CD4-positive, alpha-beta T cell treated with Interleukin-6 for 4 hours (primary cell): ENCODE data around the gene STIL.
"Not testable (repeated sequence)": the region's sequence is repeated elsewhere in the genome, so short reads cannot be mapped to it uniquely, and the experiment has no call there.

Source experiments
- DNase-seq: peaks from one replicate; pipeline ENCODE4 v3.0.0-alpha.2; 2020; ENCODE audit warnings: mixed read lengths

Gene STIL

GRCh38 chr1:47317841-47318240 lies 3.9 kb upstream of the STIL start:
- DNase-seq = no peak

GRCh38 chr1:47309427-47309826 lies 4.5 kb downstream of the STIL start:
- no peak for DNase-seq

DNA sequence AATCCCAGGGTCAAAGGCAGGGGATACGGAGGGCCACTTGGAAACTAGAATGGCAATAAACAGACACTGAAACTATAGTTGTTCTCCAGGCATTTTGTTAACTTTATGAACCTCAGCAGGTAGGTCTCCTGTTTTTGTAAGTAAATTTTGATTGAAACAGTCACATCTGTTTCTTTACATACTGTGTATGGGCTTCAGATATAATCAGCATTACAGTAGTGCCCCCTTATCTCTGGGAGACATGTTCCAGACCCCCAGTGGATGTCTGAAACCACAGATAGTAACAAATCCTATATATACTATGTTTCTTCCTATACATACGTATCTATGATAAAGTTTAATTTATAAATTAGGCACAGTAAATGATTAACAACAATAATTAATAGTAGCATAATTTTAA lies 11.5 kb downstream of the STIL start:
- DNase-seq = no peak

DNA sequence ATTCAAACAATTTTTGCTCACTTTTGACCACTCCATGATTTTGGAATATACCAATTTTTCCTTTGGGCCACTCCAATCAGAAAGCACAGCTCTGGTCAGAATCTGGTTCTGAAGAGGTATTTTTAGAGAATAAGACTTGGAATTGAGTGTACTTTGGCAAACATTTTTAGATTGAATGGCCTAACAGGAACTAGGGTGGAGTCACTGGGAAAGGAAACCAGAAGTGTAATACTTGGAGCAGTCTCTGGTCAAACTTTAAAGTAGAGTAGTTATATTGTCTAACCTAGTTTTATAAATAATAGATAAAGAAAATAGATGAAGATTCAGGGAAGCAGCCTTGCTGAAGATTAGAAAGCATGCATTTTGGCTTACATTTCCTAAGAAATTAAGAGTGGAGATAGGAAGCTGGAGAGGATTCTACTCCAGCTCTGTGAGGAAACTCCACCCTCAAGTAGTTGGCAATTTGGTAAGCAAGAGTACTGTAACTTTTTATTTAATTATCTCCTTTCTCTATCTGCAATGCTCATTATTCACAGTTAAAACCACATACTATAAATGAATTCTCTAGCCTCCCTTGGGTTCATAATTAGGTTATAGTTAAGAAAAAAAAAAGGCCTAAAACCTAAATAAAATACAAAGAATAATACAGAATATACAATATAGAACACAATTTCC lies 15.8 kb downstream of the STIL start:
- no peak for DNase-seq

GRCh38 chr1:47295579-47295978 lies 18.4 kb downstream of the STIL start:
- no peak for DNase-seq

DNA sequence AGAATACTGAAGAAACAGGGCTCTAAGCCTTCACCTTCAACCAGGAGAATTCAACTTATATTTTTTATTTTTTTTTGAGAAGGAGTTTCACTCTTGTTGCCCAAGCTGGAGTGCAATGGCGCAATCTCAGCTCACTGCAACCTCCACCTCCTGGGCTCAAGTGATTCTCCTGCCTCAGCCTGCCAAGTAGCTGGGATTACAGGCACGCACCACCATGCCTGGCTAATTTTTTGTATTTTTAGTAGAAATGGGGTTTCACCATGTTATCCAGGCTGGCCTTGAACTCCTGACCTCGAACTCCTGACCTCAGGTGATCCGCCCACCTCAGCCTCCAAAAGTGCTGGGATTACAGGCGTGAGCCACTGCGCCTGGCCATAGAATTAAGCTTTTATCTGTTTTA lies 19.1 kb downstream of the STIL start:
- not testable (repeated sequence) for DNase-seq

GRCh38 chr1:47288116-47288515 lies 25.8 kb downstream of the STIL start:
- not testable (repeated sequence) for DNase-seq

- no peak for DNase-seq
Observed at GRCh38 chr1:47280142-47280541, 33.8 kb downstream of the STIL start.

DNA sequence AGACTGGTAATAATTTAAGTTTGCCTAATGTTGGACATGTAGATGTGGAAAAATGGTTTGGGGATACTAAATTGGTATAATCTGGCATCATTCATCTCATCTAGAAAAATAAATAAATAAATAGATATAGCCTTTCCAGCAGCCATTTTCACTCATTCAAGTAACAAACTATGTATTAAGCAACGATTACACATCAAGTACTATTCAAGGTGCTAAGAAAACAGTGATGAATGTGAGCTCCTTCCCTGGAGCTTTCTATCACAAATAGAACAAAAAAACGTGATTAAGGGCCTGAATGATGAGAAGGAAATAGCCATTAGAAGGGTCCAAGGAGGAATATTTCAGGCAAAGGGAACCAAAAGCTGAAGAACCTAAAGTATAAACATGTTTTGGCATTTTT lies 37.1 kb downstream of the STIL start:
- DNase-seq = no peak

DNA sequence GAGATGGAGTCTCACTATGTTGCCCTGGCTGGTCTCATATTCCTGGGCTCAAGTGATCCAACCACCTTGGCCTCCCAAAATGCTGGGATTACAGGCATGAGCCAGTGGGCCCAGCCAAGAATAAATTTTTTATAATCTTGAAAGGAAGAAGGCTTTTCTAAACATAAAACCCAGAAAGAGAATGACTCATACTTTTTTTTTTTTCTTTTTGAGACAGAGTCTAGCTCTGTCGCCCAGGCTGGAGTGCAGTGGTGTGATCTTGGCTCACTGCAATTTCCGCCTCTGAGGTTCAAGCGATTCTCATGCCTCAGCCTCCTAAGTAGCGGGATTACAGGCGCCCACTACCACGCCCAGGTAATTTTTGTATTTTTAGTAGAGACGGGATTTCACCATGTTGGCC lies 38.1 kb downstream of the STIL start:
- not testable (repeated sequence) for DNase-seq

- not testable (repeated sequence) for DNase-seq
Observed at GRCh38 chr1:47265529-47265928, 48.4 kb downstream of the STIL start.

DNA sequence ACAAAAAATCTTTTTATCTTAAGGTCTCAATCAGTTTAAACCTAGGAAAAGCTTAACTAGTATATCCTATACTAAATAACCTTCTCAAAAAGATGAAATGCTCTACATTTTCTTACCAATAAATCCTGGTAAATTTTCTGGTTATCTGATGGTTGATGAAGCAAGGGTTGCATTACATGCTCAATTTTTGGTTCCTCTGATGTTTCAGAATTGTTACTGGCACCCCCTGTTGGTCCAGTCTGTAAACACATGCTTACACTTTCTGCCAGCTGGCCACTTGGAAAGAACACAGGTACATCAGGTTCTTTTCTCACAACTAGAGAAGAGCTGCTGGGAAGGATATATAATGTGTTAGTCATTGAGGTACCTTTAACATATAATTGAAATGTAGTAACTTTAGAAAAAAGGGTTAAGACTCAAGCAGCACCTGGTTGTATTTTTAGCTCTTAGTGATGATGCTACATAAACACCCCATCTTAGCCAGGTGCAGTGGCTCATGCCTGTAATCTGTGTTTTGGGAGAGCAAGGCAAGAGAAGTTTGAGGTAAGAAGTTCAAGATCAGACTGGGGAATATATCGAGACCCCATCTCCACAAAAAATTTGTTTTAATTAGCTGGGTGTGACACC lies 51.0 kb downstream of the STIL start:
- DNase-seq = peak; percentile 27

DNA sequence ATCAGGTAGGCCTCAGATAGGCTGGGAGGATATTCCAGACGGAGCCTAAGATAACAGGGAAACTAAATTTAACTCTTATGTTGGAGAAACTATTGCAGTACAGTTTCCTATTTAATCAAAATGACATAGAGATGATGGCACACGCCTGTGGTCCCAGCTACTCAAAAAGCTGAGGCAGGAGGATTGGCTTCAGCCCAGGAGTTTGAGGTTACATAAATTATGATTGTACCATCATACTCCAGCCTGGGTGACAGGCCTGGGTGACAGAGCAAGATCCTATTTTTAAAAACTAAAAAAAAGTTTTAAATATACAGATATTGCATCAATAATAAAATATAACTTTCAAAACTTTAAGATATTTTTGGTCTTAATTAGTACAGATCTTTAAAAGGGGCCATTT lies 56.7 kb downstream of the STIL start:
- no peak for DNase-seq

- DNase-seq = no peak
Observed at GRCh38 chr1:47252795-47253194, 61.2 kb downstream of the STIL start.

GRCh38 chr1:47252369-47252768 lies 61.6 kb downstream of the STIL start:
- DNase-seq = no peak

- DNase-seq = no peak
Observed at GRCh38 chr1:47249755-47250154, 64.2 kb downstream of the STIL start.

DNA sequence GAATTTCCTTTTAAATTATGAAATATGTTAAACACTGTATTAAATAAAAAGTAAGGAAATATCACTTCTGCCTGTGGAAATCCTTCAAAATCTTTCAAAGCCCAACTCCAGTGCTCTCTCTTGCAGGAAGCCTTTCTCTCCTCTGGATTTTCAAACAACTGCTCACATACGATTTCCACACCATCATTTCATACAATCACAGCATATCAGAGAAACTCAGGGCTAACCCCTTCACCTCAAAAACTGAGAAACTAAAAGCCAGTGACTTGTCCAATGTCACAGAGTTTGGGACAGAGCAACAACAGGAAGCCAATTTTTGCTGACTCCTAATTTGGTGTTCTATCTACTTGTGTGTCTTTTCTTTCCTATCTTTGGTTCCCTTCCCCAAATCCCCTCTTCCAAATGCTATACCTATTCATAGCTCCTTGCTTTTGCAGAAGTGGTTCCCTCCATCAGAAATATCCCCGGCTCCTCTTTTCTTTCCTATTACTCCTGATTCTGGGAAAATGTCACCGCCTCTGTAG lies 69.5 kb downstream of the STIL start:
- no peak for DNase-seq

DNA sequence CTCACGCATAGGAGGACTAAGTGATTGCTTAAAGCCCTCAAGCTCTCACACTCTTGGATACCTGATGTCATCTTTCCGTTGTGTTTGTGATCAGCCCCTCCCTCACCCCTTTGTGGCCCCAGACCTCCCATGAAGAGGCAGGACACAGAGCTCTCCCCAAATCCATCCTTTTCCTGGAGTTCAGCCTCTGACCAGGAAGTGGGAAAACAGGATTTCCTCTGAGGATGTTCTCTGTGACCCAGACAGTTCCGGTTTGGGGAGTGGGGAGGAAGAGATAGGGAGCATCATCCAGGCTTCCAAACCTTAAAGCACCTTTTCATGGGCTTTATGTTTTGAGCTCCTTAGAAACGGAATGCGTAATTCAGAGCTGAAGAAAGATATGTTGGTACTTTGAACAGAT lies 70.0 kb downstream of the STIL start:
- DNase-seq = no peak

DNA sequence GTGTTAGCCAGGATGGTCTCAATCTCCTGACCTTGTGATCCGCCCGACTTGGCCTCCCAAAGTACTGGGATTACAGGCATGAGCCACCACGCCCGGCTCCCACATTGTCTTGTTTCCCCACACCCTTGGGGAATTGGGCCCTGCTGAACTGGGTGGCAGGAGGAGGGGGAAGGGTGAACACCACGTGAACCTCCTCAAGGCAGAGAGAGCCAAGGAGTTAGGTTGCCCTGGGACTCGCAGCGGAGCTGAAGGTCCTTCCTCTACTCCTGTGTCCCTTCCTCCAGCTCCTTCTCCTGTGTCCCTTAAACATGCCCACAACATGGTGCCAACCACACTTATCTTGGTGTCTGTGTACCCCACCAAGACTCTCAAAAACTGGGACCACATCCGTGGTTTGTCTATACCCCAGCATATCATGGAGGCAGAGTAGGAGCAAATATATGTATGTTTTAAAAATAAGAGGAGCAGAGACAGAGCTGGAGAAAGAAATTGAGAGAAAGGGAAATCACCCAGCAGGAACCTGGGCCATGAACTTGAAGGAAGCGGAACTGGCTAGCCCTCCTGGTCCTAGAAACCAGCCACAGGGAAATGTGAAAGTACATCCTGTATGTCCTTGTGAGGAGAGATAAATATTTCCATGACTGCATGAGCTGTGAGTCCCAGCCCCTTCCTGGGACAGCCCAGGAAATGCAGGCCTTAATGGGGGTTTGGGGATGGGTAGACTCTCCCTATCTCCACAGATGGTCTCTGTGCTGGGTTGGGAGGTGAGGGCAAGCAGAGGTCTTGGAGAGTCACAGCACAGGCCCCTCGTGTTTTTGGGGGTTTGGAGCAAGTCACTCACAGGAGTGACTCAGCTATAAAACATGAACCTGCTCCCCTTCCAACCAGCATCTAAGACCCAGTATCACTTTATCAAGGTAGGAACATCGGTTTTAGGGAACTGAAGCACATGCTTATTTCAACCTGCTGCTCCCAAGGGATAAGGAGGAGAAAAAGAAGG lies 72.5 kb downstream of the STIL start:
- DNase-seq = no peak

GRCh38 chr1:47238935-47239592 lies 74.9 kb downstream of the STIL start:
- no peak for DNase-seq

DNA sequence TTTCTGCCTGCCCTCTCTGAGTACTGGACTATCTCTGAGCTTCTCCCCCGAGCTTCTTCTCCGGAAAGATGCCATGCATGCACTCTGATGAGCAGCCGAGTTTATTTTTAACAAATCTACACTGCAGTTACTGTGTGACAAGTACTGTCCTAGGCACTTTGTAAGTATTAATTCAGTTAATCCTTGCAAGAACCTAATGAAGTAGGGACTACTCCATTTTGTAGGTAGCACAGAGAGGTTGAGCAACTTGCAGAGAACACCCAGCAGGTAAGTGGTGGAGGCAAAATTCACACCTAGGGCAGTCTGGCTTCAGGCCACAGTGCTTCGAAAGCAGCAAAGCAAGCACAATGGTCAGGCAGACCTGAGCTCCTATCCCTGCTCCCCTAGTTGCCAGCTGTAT lies 78.1 kb downstream of the STIL start:
- no peak for DNase-seq

DNA sequence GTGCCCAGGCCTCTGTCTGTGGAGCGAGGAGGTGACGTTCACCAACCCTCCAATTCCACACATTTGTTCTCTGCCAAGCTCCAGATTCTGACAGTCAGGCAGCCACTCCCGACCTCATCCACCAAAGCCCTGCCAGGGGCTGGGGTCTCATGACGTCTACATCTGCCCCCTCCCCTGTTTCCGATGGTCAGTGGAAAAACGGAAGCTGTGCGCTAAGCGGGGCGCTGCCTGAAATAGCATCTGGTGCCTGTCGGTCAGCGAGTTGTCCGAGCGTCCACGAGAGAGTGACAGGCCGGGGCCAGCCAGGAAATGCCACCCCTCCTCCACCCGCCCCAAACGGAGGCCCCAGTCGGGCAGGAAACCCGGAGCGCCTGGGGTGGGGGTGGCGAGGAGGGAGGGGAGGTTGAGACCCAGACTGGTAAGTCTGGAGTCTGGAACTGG lies 78.7 kb downstream of the STIL start:
- DNase-seq = no peak

DNA sequence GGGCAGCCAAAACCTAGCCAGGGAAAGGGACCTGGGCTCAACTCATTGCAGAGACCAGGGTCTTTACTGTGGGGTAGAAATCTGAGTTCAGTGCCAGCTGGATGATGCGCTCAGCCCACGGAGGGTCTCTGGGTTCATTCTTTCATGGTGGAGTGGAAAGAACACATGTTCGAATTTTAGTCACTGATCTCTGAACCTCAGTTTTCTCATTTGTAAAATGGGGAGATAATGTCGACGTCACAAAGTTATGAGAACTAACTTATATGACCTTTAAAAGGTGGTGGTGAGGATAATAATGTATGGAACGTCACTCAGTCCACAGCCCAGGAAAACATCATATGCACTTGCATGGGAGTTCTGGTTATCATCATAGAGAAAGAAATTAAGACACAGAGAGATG lies 80.8 kb downstream of the STIL start:
- DNase-seq = no peak
